ENCODE data around the gene SH3BP1. TPM values are rescaled to one million over a fixed set of nuclear protein-coding genes. Genes with fewer than 3 reads are reported as not detected.

SH3BP1 gene
- total and polyA plus RNA-seq, 2 of the 13 experiments (the other 11 are each of a cell fraction or from before 2014, with no cell fraction given) = 8.4 to 18.5 TPM

DNA sequence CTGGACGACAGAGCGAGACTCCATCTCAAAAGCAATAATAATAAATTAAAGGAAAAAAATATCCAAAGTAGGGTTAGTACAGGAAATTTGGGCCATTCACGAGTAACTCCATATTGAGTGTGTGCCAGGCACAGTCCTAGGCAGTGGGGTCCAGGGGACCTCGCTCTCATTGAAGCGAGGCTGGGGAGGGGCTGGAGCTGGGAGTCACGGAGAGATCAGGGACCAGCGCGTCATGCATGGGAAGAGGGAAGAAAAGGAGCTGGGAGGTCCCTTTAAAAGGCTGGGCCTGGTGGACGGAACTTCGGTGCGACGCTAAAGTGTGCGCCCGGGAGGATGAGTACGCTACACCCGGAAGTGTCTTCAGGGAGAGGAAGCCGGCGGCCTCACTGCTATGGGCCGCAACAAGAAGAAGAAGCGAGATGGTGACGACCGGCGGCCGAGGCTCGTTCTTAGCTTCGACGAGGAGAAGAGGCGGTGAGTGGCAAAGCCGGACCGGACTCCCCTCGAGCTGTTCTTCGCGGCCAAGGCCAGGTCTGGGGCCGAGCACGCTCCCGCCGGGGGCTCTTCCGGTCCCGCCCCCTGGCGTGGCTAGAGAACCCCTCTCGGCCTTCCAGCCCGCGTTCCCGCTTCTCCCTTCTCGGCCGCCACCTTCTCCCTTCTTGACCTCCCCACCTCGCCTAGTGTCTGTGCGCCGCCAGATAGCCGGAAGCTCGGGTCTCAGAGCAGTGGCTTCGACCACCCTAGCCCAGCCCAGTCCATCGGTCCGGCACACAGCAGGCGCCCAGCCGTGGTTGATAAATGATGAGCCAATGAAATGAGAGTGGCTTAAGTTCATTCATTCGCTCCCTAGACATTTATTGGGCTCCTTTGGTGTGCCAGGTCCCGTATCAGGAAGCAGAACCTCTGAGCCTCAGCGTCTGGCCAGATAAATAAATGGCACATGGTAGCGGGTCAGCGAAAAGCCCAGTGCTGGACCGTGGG is 46.8 kb downstream of the SH3BP1 start, which contains the start of gene NOL12 (continued):
- TF ChIP-seq, protein P1, sequence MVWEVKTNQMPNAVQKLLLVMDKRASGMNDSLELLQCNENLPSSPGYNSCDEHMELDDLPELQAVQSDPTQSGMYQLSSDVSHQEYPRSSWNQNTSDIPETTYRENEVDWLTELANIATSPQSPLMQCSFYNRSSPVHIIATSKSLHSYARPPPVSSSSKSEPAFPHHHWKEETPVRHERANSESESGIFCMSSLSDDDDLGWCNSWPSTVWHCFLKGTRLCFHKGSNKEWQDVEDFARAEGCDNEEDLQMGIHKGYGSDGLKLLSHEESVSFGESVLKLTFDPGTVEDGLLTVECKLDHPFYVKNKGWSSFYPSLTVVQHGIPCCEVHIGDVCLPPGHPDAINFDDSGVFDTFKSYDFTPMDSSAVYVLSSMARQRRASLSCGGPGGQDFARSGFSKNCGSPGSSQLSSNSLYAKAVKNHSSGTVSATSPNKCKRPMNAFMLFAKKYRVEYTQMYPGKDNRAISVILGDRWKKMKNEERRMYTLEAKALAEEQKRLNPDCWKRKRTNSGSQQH (CRISPR knock-in tag; IDR thresholded peaks at IDR 0.05; ENCODE audit: low read depth) = peak; percentile 91; the same call in 1 of the 2 replicates
- TF ChIP-seq ERF (CRISPR knock-in tag; IDR thresholded peaks at IDR 0.05) (peak; percentile 83), KLF16 (CRISPR knock-in tag; IDR thresholded peaks at IDR 0.05) (peak; percentile 78 to 96; a peak in 3 of 4 replicates), KDM5A (IDR thresholded peaks at IDR 0.05; ENCODE audit: borderline replicate concordance, low read length) (peak; percentile 99), SIX4 (CRISPR knock-in tag; IDR thresholded peaks at IDR 0.05) (0 out of 2 replicates have a peak, but pooled peaks have one; percentile 38)
- TF ChIP-seq, protein P2, sequence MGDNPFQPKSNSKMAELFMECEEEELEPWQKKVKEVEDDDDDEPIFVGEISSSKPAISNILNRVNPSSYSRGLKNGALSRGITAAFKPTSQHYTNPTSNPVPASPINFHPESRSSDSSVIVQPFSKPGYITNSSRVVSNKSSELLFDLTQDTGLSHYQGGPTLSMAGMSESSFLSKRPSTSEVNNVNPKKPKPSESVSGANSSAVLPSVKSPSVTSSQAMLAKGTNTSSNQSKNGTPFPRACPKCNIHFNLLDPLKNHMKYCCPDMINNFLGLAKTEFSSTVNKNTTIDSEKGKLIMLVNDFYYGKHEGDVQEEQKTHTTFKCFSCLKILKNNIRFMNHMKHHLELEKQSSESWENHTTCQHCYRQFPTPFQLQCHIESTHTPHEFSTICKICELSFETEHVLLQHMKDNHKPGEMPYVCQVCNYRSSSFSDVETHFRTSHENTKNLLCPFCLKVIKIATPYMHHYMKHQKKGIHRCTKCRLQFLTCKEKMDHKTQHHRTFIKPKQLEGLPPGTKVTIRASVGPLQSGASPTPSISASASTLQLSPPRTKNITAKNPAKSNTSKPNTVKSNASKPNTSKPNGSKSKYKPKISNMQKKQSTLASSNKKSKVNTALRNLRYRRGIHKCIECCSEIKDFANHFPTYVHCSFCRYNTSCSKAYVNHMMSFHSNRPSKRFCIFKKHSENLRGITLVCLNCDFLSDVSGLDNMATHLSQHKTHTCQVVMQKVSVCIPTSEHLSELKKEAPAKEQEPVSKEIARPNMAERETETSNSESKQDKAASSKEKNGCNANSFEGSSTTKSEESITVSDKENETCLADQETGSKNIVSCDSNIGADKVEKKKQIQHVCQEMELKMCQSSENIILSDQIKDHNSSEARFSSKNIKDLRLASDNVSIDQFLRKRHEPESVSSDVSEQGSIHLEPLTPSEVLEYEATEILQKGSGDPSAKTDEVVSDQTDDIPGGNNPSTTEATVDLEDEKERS (CRISPR knock-in tag; IDR thresholded peaks at IDR 0.05) = peak; percentile 47; the same call in 1 of the 2 replicates
- TF ChIP-seq, protein P3, sequence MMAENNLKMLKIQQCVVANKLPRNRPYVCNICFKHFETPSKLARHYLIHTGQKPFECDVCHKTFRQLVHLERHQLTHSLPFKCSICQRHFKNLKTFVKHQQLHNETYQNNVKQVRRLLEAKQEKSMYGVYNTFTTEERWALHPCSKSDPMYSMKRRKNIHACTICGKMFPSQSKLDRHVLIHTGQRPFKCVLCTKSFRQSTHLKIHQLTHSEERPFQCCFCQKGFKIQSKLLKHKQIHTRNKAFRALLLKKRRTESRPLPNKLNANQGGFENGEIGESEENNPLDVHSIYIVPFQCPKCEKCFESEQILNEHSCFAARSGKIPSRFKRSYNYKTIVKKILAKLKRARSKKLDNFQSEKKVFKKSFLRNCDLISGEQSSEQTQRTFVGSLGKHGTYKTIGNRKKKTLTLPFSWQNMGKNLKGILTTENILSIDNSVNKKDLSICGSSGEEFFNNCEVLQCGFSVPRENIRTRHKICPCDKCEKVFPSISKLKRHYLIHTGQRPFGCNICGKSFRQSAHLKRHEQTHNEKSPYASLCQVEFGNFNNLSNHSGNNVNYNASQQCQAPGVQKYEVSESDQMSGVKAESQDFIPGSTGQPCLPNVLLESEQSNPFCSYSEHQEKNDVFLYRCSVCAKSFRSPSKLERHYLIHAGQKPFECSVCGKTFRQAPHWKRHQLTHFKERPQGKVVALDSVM (CRISPR knock-in tag; IDR thresholded peaks at IDR 0.05) = peak; percentile 70
- TF ChIP-seq, protein P4, sequence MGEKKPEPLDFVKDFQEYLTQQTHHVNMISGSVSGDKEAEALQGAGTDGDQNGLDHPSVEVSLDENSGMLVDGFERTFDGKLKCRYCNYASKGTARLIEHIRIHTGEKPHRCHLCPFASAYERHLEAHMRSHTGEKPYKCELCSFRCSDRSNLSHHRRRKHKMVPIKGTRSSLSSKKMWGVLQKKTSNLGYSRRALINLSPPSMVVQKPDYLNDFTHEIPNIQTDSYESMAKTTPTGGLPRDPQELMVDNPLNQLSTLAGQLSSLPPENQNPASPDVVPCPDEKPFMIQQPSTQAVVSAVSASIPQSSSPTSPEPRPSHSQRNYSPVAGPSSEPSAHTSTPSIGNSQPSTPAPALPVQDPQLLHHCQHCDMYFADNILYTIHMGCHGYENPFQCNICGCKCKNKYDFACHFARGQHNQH (CRISPR knock-in tag; IDR thresholded peaks at IDR 0.05) = peak; percentile 78
- TF ChIP-seq, protein P5, sequence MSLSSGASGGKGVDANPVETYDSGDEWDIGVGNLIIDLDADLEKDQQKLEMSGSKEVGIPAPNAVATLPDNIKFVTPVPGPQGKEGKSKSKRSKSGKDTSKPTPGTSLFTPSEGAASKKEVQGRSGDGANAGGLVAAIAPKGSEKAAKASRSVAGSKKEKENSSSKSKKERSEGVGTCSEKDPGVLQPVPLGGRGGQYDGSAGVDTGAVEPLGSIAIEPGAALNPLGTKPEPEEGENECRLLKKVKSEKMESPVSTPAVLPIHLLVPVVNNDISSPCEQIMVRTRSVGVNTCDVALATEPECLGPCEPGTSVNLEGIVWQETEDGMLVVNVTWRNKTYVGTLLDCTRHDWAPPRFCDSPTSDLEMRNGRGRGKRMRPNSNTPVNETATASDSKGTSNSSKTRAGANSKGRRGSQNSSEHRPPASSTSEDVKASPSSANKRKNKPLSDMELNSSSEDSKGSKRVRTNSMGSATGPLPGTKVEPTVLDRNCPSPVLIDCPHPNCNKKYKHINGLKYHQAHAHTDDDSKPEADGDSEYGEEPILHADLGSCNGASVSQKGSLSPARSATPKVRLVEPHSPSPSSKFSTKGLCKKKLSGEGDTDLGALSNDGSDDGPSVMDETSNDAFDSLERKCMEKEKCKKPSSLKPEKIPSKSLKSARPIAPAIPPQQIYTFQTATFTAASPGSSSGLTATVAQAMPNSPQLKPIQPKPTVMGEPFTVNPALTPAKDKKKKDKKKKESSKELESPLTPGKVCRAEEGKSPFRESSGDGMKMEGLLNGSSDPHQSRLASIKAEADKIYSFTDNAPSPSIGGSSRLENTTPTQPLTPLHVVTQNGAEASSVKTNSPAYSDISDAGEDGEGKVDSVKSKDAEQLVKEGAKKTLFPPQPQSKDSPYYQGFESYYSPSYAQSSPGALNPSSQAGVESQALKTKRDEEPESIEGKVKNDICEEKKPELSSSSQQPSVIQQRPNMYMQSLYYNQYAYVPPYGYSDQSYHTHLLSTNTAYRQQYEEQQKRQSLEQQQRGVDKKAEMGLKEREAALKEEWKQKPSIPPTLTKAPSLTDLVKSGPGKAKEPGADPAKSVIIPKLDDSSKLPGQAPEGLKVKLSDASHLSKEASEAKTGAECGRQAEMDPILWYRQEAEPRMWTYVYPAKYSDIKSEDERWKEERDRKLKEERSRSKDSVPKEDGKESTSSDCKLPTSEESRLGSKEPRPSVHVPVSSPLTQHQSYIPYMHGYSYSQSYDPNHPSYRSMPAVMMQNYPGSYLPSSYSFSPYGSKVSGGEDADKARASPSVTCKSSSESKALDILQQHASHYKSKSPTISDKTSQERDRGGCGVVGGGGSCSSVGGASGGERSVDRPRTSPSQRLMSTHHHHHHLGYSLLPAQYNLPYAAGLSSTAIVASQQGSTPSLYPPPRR (CRISPR knock-in tag; IDR thresholded peaks at IDR 0.05; ENCODE audit: borderline replicate concordance) = 0 out of 2 replicates have a peak, but pooled peaks have one; percentile 15

All from HepG2 (cell line).